Measurements from ENCODE around the gene SPSB1. TPM values are rescaled to one million over a fixed set of nuclear protein-coding genes. Genes with fewer than 3 reads are reported as not detected.

SPSB1 gene
- polyA plus RNA-seq, 4 donors, result 24.1 to 69.1 (median 32.6) TPM

DNA sequence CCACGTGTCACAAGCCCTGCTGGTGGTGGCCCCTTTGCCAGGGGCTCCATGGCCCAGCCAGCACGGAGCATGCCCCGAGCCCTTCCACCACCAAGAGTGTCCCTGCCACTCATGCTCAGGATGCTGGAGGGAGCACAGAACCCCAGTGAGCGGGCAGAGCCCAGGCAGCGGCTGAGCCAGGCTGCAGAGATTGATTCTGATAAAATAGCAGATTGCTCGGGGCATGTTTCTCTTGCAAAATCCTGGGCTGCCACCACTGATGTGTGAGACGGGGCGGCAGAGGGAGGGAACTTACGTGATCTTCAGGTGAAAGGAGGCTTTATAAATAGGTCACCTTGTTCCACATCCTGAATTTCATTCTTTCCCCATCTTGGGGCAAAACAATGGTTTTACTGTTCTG, 53.2 kb downstream of the SPSB1 start:
- Histone ChIP-seq H3K27me3 (ENCODE audit: control insufficient read depth in 3 of 3, insufficient read depth in 3 of 3, low read length in 3 of 3) (no peaks in the 10 kb centered on the region), H3K9me3 (ENCODE audit: control insufficient read depth in 2 of 2, insufficient read depth in 1 of 2, low read depth in 1 of 2, low read length in 1 of 2) (no peaks in the 10 kb centered on the region), H3K4me1 (ENCODE audit: control insufficient read depth in 3 of 3, insufficient read depth in 2 of 3, low read depth in 1 of 3, low read length in 2 of 3) (peaks cover 2 to 13% (median 5%) of the 10 kb centered on the region in 3 donors), H3K4me3 (ENCODE audit: low read depth in 1 of 3, low read length in 3 of 3) (no peak overlapping the region), H3K27ac (ENCODE audit: low read depth in 1 of 3, low read length in 2 of 3) (no peak overlapping the region), H3K36me3 (ENCODE audit: control insufficient read depth in 3 of 3, insufficient read depth in 2 of 3, low read depth in 1 of 3, low read length in 3 of 3) (peaks cover 0 to 56% (median 0%) of the 10 kb centered on the region in 3 donors)
- no peak for FAIRE-seq
- WGBS, 3 donors, result 39 to 69% (median 55%) methylated on average over 8 to 9 of the region's 9 CpGs
- no peak for DNase-seq

DNA sequence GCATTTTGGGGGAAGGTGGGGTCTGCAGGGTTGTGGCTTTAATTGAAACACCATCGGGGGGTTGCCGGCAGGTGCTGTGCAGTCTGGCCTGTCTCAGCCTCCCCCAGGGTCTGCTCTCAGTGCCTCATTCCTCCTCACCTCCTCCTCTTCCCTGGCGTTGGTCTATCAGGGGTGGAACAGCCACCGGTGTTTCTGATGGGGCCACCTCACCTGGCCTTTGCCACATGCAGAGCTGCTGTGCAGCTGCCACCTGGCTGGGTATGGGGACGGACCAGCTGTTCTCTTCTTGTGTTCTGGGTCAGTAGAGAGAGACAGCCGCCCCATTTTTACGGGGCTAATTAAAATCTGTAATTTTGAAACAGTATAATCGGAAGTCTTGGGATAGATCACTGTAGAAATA, 53.9 kb downstream of the SPSB1 start:
- Histone ChIP-seq H3K4me1 (ENCODE audit: control insufficient read depth in 3 of 3, insufficient read depth in 2 of 3, low read depth in 1 of 3, low read length in 2 of 3) (peaks cover 0 to 18% (median 2%) of the 10 kb centered on the region in 3 donors), H3K27me3 (ENCODE audit: control insufficient read depth in 3 of 3, insufficient read depth in 3 of 3, low read length in 3 of 3) (no peaks in the 10 kb centered on the region), H3K36me3 (ENCODE audit: control insufficient read depth in 3 of 3, insufficient read depth in 2 of 3, low read depth in 1 of 3, low read length in 3 of 3) (peaks cover 0 to 58% (median 0%) of the 10 kb centered on the region in 3 donors), H3K9me3 (ENCODE audit: control insufficient read depth in 2 of 2, insufficient read depth in 1 of 2, low read depth in 1 of 2, low read length in 1 of 2) (no peaks in the 10 kb centered on the region), H3K27ac (ENCODE audit: low read depth in 1 of 3, low read length in 2 of 3) (no peak overlapping the region), H3K4me3 (ENCODE audit: low read depth in 1 of 3, low read length in 3 of 3) (no peak overlapping the region)
- 22 to 65% (median 32%) methylated on average over 8 of the region's 8 CpGs for WGBS, 3 donors
- FAIRE-seq (no peak), DNase-seq (no peak)

DNA sequence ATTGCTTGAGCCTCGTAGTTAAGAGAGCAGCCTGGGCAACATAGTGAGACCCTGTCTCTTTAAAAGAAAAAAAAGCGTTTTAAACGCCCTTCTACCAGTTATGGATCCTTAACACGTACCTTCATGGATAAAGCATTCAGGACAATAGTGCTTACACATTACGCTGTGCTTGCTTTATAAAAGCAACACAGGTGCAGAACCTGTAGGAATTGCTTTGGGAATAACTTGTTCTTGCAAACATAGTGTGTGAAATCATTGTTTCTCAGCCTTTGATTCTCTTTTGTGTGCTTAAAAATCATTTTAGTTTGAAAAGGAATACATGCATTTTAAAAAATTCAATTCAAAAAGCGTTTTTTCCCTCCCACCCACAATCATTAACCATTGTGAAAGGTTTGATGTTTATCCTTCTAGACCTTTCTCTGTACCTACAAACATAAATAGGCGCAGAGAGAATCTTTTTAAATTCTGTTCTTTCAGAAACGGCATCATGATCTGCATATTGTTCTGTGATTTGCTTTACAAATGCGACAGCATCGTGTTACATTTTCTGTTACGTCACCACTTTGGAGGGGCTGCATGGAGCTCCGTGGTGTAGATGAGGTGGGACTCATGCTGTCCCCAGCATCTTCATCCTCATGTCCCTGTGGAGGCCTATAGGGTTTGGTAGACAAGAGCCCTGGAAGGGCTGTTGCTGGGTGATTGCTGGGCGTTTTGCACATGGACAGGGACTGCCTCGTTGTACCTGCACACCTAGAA, 54.6 kb downstream of the SPSB1 start:
- H3K27ac ChIP-seq (ENCODE audit: low read depth in 1 of 3, low read length in 2 of 3), result no peak overlapping the region
- FAIRE-seq (no peak), DNase-seq (no peak)
- peaks cover 0 to 58% (median 0%) of the 10 kb centered on the region in 3 donors for H3K36me3 ChIP-seq (ENCODE audit: control insufficient read depth in 3 of 3, insufficient read depth in 2 of 3, low read depth in 1 of 3, low read length in 3 of 3)
- no peaks in the 10 kb centered on the region for H3K9me3 ChIP-seq (ENCODE audit: control insufficient read depth in 2 of 2, insufficient read depth in 1 of 2, low read depth in 1 of 2, low read length in 1 of 2)
- WGBS, 3 donors, result 69 to 72% (median 70%) methylated on average over 14 of the region's 14 CpGs
- no peaks in the 10 kb centered on the region for H3K27me3 ChIP-seq (ENCODE audit: control insufficient read depth in 3 of 3, insufficient read depth in 3 of 3, low read length in 3 of 3)
- peaks cover 0 to 24% (median 2%) of the 10 kb centered on the region in 3 donors for H3K4me1 ChIP-seq (ENCODE audit: control insufficient read depth in 3 of 3, insufficient read depth in 2 of 3, low read depth in 1 of 3, low read length in 2 of 3)
- H3K4me3 ChIP-seq (ENCODE audit: low read depth in 1 of 3, low read length in 3 of 3), result no peak overlapping the region

GRCh38 chr1:9349331-9349851, 56.7 kb downstream of the SPSB1 start:
- no peak overlapping the region for H3K4me3 ChIP-seq (ENCODE audit: low read depth in 1 of 3, low read length in 3 of 3)
- H3K27ac ChIP-seq (ENCODE audit: low read depth in 1 of 3, low read length in 2 of 3), result peak overlapping the region in 1 of 3 donors; percentile 47
- H3K4me1 ChIP-seq (ENCODE audit: control insufficient read depth in 3 of 3, insufficient read depth in 2 of 3, low read depth in 1 of 3, low read length in 2 of 3), result peaks cover 0 to 26% (median 0%) of the 10 kb centered on the region in 3 donors
- 74 to 93% (median 89%) methylated on average over 22 of the region's 22 CpGs for WGBS, 3 donors
- peaks cover 0 to 64% (median 0%) of the 10 kb centered on the region in 3 donors for H3K36me3 ChIP-seq (ENCODE audit: control insufficient read depth in 3 of 3, insufficient read depth in 2 of 3, low read depth in 1 of 3, low read length in 3 of 3)
- FAIRE-seq (no peak), DNase-seq (no peak)
- H3K9me3 ChIP-seq (ENCODE audit: control insufficient read depth in 2 of 2, insufficient read depth in 1 of 2, low read depth in 1 of 2, low read length in 1 of 2), result no peaks in the 10 kb centered on the region
- H3K27me3 ChIP-seq (ENCODE audit: control insufficient read depth in 3 of 3, insufficient read depth in 3 of 3, low read length in 3 of 3), result no peaks in the 10 kb centered on the region

DNA sequence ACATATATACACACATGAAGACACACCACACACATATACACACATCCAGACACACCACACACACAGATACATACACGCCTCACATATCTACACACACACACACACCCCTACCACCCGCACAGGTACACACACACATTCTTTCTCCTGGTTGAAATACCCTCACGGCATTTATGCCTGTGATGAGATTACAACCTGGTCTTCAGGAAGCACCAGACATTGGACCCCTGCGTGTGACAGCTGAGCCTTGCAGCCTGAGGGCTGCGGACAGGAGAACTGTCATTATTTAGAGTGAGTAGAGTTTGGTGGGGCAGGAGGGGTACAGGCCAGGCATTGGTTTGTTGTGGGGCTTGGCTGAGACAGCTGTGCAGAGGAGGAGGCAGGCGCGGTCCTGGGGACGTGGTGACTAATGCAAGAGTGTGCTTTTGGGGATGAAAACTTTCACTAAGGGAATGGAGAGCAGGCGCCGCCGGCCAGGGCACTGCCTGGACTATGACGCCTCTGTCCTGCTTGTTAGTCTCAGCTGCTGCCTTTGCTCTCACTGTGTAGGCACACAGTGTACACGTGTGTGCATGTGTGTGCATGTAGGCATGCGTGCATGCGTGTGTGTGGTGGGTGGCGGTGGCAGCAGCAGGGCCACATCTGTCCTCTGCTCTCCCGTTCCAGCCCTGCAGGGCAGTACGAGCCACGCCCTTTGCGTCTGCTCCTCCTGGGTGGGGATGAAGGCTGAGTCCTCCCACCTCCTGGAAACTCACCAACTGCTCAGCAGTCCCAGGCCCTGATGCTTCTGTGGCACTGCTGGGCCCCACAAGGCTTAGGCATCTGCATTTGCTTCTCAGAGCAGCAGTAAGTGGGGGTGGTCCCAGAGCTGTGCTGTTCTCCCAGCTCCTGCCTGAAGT, 57.6 kb downstream of the SPSB1 start:
- Histone ChIP-seq H3K4me3 (ENCODE audit: low read depth in 1 of 3, low read length in 3 of 3) (no peak overlapping the region), H3K27ac (ENCODE audit: low read depth in 1 of 3, low read length in 2 of 3) (peak overlapping the region in 1 of 3 donors; percentile 47), H3K4me1 (ENCODE audit: control insufficient read depth in 3 of 3, insufficient read depth in 2 of 3, low read depth in 1 of 3, low read length in 2 of 3) (peaks cover 0 to 21% (median 0%) of the 10 kb centered on the region in 3 donors), H3K27me3 (ENCODE audit: control insufficient read depth in 3 of 3, insufficient read depth in 3 of 3, low read length in 3 of 3) (no peaks in the 10 kb centered on the region), H3K36me3 (ENCODE audit: control insufficient read depth in 3 of 3, insufficient read depth in 2 of 3, low read depth in 1 of 3, low read length in 3 of 3) (peaks cover 0 to 62% (median 0%) of the 10 kb centered on the region in 3 donors), H3K9me3 (ENCODE audit: control insufficient read depth in 2 of 2, insufficient read depth in 1 of 2, low read depth in 1 of 2, low read length in 1 of 2) (no peaks in the 10 kb centered on the region)
- DNase-seq (peak in 1 of 2 donors; percentile 46), FAIRE-seq (no peak)
- 65 to 74% (median 71%) methylated on average over 20 of the region's 20 CpGs for WGBS, 3 donors

DNA sequence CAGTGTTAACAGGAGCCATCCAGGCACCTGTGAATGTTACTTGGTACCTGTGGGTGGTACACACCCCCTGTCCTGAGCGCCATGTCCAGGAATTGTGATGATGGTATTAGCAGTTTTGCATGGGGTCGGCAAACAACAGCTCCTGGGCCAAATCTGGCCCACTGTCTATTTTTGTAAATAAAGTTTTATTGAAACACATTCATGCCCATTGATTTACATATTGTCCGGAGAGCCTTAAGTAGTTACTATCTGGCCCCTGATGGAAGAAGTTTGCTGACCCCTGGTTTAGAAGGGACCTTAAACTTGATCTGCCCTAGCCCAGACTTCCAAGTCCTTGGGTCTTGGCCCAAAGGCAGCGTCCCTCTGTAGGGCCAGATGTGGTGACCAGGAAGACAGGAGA, 58.3 kb downstream of the SPSB1 start:
- FAIRE-seq, result no peak
- WGBS, 3 donors, result 79 to 89% (median 83%) methylated on average over 4 of the region's 4 CpGs
- Histone ChIP-seq H3K27me3 (ENCODE audit: control insufficient read depth in 3 of 3, insufficient read depth in 3 of 3, low read length in 3 of 3) (no peaks in the 10 kb centered on the region), H3K4me1 (ENCODE audit: control insufficient read depth in 3 of 3, insufficient read depth in 2 of 3, low read depth in 1 of 3, low read length in 2 of 3) (peaks cover 0 to 21% (median 0%) of the 10 kb centered on the region in 3 donors), H3K9me3 (ENCODE audit: control insufficient read depth in 2 of 2, insufficient read depth in 1 of 2, low read depth in 1 of 2, low read length in 1 of 2) (no peaks in the 10 kb centered on the region), H3K27ac (ENCODE audit: low read depth in 1 of 3, low read length in 2 of 3) (no peak overlapping the region), H3K4me3 (ENCODE audit: low read depth in 1 of 3, low read length in 3 of 3) (no peak overlapping the region), H3K36me3 (ENCODE audit: control insufficient read depth in 3 of 3, insufficient read depth in 2 of 3, low read depth in 1 of 3, low read length in 3 of 3) (peaks cover 0 to 68% (median 0%) of the 10 kb centered on the region in 3 donors)
- DNase-seq, result no peak

- WGBS, 3 donors, result 65 to 78% (median 76%) methylated on average over 7 of the region's 7 CpGs
- no peak overlapping the region for H3K4me3 ChIP-seq (ENCODE audit: low read depth in 1 of 3, low read length in 3 of 3)
- peaks cover 0 to 21% (median 0%) of the 10 kb centered on the region in 3 donors for H3K4me1 ChIP-seq (ENCODE audit: control insufficient read depth in 3 of 3, insufficient read depth in 2 of 3, low read depth in 1 of 3, low read length in 2 of 3)
- H3K9me3 ChIP-seq (ENCODE audit: control insufficient read depth in 2 of 2, insufficient read depth in 1 of 2, low read depth in 1 of 2, low read length in 1 of 2), result no peaks in the 10 kb centered on the region
- no peak overlapping the region for H3K27ac ChIP-seq (ENCODE audit: low read depth in 1 of 3, low read length in 2 of 3)
- H3K27me3 ChIP-seq (ENCODE audit: control insufficient read depth in 3 of 3, insufficient read depth in 3 of 3, low read length in 3 of 3), result no peaks in the 10 kb centered on the region
- H3K36me3 ChIP-seq (ENCODE audit: control insufficient read depth in 3 of 3, insufficient read depth in 2 of 3, low read depth in 1 of 3, low read length in 3 of 3), result peaks cover 0 to 71% (median 0%) of the 10 kb centered on the region in 3 donors
- DNase-seq (no peak), FAIRE-seq (no peak)
These were observed 59.1 kb downstream of the SPSB1 start for GRCh38 chr1:9351654-9352271.
